Measurements from ENCODE around the gene MRAP. TPM values are rescaled to one million over a fixed set of nuclear protein-coding genes. Genes with fewer than 3 reads are reported as not detected.
A peak's percentile ranks its signal among the peaks of the same experiment; 100 is the strongest.
"Not testable (repeated sequence)": the region's sequence is repeated elsewhere in the genome, so short reads cannot be mapped to it uniquely, and the experiment has no call there.

The MRAP gene
- polyA plus RNA-seq (ENCODE audit: insufficient read length in 4 of 4) = under 1 TPM in 1 of 4 donors, not detected in 3; 0.39 TPM

GRCh38 chr21:32298658-32299081 lies at the start of gene MRAP:
Gene MRAP (plus strand): TSS chr21:32298855. CDS start chr21:32298972, 117 bp downstream.
- no peak for DNase-seq (ENCODE audit: low read depth in 4 of 4, low spot score in 3 of 4)

GRCh38 chr21:32249511-32250280 lies 49.0 kb upstream of the MRAP start:
- DNase-seq (ENCODE audit: low read depth in 4 of 4, low spot score in 3 of 4) = no peak

GRCh38 chr21:32252136-32252535 lies 46.5 kb upstream of the MRAP start:
- DNase-seq (ENCODE audit: low read depth in 4 of 4, low spot score in 3 of 4) = no peak

- DNase-seq (ENCODE audit: low read depth in 4 of 4, low spot score in 3 of 4) = no peak
Measured at GRCh38 chr21:32253215-32253641, 45.4 kb upstream of the MRAP start.

GRCh38 chr21:32256251-32256650 lies 42.4 kb upstream of the MRAP start:
- no peak for DNase-seq (ENCODE audit: low read depth in 4 of 4, low spot score in 3 of 4)

GRCh38 chr21:32256873-32257620 lies 41.6 kb upstream of the MRAP start:
- peak in 2 of 4 donors; percentile 53 to 63 for DNase-seq (ENCODE audit: low read depth in 4 of 4, low spot score in 3 of 4)

GRCh38 chr21:32257962-32258785 lies 40.5 kb upstream of the MRAP start:
- peak; percentile 65 to 80 (median 76) for DNase-seq (ENCODE audit: low read depth in 4 of 4, low spot score in 3 of 4)

GRCh38 chr21:32258786-32259048 lies 39.9 kb upstream of the MRAP start:
- not testable (repeated sequence) for DNase-seq (ENCODE audit: low read depth in 4 of 4, low spot score in 3 of 4)

- no peak for DNase-seq (ENCODE audit: low read depth in 4 of 4, low spot score in 3 of 4)
Measured at GRCh38 chr21:32260130-32260529, 38.5 kb upstream of the MRAP start.

DNA sequence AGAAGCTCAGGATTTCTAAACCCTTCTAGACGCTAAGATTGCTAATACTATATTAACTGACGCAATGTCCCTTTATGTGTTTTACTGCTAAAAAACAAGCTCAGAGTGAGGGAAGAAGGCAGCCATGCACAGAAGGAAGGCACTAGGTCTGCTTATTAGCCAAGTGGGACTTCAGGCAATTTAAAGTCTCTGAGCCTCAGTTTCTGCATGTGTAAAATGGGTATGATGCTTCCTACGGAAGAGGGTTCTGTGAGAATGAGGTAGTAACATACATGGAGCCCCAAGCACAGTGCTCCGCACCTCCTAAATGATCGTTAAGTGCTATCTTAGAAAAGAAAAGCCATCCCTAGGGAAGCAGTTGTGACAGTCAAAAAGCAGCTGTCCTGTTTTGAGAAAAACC lies 36.7 kb upstream of the MRAP start:
- no peak for DNase-seq (ENCODE audit: low read depth in 4 of 4, low spot score in 3 of 4)

DNA sequence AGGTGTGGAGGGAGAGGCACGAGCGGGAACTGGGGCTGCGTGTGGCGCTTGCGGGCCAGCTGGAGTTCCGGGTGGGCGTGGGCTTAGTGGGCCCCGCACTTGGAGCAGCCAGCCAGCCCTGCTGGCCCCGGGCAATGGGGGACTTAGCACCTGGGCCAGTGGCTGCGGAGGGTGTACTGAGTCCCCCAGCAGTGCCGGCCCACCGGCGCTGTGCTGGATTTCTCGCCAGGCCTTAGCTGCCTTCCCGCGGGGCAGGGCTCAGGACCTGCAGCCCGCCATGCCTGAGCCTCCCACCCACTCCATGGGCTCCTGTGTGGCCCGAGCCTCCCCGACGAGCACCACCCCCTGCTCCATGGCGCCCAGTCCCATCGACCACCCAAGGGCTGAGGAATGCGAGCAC lies 33.3 kb upstream of the MRAP start:
- not testable (repeated sequence) for DNase-seq (ENCODE audit: low read depth in 4 of 4, low spot score in 3 of 4)

- no peak for DNase-seq (ENCODE audit: low read depth in 4 of 4, low spot score in 3 of 4)
Measured at GRCh38 chr21:32270748-32271147, 27.9 kb upstream of the MRAP start.

- DNase-seq (ENCODE audit: low read depth in 4 of 4, low spot score in 3 of 4) = no peak
Measured at GRCh38 chr21:32276671-32277070, 22.0 kb upstream of the MRAP start.

- DNase-seq (ENCODE audit: low read depth in 4 of 4, low spot score in 3 of 4) = no peak
Measured at GRCh38 chr21:32278103-32278502, 20.6 kb upstream of the MRAP start.

GRCh38 chr21:32278518-32279376 lies 19.9 kb upstream of the MRAP start, which contains the start of gene MIS18A:
Gene MIS18A (minus strand): TSS chr21:32279049. CDS start chr21:32279014, 35 bp downstream.
- DNase-seq (ENCODE audit: low read depth in 4 of 4, low spot score in 3 of 4) = peak; percentile 90 to 93 (median 92)

DNA sequence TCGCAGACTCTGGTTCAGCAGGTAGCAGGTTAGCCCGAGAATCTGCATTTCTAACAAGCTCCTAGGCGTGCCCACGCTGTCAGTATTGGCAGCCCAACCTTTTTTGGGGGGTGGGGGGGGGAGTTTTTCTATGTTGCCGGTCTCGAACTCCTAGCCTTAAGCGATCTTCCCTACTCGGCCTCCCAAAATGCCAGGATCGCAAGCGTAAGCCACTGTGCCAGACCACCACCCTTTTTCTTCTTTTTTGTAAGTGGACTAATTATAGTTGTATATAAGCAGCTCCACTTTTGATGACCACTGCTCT lies 19.3 kb upstream of the MRAP start:
- no peak for DNase-seq (ENCODE audit: low read depth in 4 of 4, low spot score in 3 of 4)

GRCh38 chr21:32281531-32281930 lies 17.1 kb upstream of the MRAP start:
- DNase-seq (ENCODE audit: low read depth in 4 of 4, low spot score in 3 of 4) = no peak

GRCh38 chr21:32282992-32283391 lies 15.7 kb upstream of the MRAP start:
- DNase-seq (ENCODE audit: low read depth in 4 of 4, low spot score in 3 of 4) = no peak

DNA sequence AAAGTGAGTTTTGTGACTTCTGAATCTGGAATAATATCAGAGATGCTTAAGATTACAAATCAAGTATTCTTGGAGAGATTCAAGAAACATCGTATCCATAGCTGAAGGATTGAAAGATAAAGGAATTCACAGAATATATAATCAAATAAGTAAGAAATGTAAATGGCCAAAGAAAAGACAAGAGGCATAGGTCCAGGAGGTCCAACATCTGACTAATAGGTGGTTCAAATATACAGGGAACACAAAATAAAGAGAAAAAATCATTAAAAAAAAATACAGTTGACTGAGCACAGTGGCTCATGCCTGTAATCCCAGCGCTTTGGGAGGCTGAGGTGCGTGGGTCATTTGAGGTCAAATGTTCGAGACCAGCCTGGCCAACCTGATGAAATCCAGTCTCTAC lies 13.2 kb upstream of the MRAP start:
- no peak for DNase-seq (ENCODE audit: low read depth in 4 of 4, low spot score in 3 of 4)

- DNase-seq (ENCODE audit: low read depth in 4 of 4, low spot score in 3 of 4) = no peak
Measured at GRCh38 chr21:32297449-32297848, 1.2 kb upstream of the MRAP start.

Measured in right renal pelvis (tissue), 4 donors.